IPS-20b (cell line): ENCODE measurements around the gene FCRLB.
A peak's percentile ranks its signal among the peaks of the same experiment; 100 is the strongest.
"Not testable (repeated sequence)": the region's sequence is repeated elsewhere in the genome, so short reads cannot be mapped to it uniquely, and the experiment has no call there.

ENCODE experiments used
- H3K27ac ChIP-seq: one replicate; pipeline ENCODE4 v1.5.1; 2013; ENCODE audit warnings: low read length
- H3K27me3 ChIP-seq: 2 replicates; pipeline ENCODE4 v1.6.1; 2013; ENCODE audit warnings: mild to moderate bottlenecking, low read length, inconsistent platforms; ENCODE audit not compliant: insufficient read depth
- H3K36me3 ChIP-seq: 2 replicates; pipeline ENCODE4 v1.6.1; 2013; ENCODE audit warnings: low read depth, mild to moderate bottlenecking, inconsistent platforms, low read length, moderate library complexity; ENCODE audit not compliant: insufficient read depth
- H3K4me1 ChIP-seq: 2 replicates; pipeline ENCODE4 v1.6.1; 2013; ENCODE audit warnings: mild to moderate bottlenecking, control low read depth, inconsistent platforms, low read length, moderate library complexity; ENCODE audit not compliant: insufficient read depth
- H3K4me3 ChIP-seq: 2 replicates; pipeline ENCODE4 v1.5.1; 2013; ENCODE audit warnings: mild to moderate bottlenecking, low read length, inconsistent platforms
- H3K9ac ChIP-seq: 2 replicates; pipeline ENCODE4 v1.6.1; 2013; ENCODE audit warnings: low read depth, mild to moderate bottlenecking, inconsistent platforms, low read length, moderate library complexity
- H3K9me3 ChIP-seq: 2 replicates; pipeline ENCODE4 v1.6.1; 2013; ENCODE audit warnings: mild to moderate bottlenecking, low read depth, low read length, inconsistent platforms; ENCODE audit not compliant: insufficient read depth

FCRLB gene

GRCh38 chr1:161749509-161750407, 28.4 kb downstream of the FCRLB start, which contains the start of gene DUSP12:
TSS of gene DUSP12 (plus strand) at chr1:161749786. CDS start at chr1:161749802, 16 bp downstream.
- H3K9ac ChIP-seq, result peak within 1 kb of the TSS; percentile 91
- no peaks in the 10 kb centered on the region; the same call in 1 of the 2 replicates for H3K27me3 ChIP-seq
- peaks cover 5% of the 10 kb centered on the region; the same call in 1 of the 2 replicates for H3K4me1 ChIP-seq
- H3K4me3 ChIP-seq, result peak within 1 kb of the TSS; percentile 84
- H3K9me3 ChIP-seq, result no peaks in the 10 kb centered on the region
- peaks cover 38% of the 10 kb centered on the region for H3K36me3 ChIP-seq
- peak within 1 kb of the TSS; percentile 59 for H3K27ac ChIP-seq

GRCh38 chr1:161763522-161764098, 42.3 kb downstream of the FCRLB start:
- H3K36me3 ChIP-seq, result peaks cover 2% of the 10 kb centered on the region
- no peaks in the 10 kb centered on the region for H3K9me3 ChIP-seq
- H3K27ac ChIP-seq, result no peak overlapping the region
- H3K27me3 ChIP-seq, result peaks cover 5% of the 10 kb centered on the region; the same call in 1 of the 2 replicates
- no peak overlapping the region for H3K9ac ChIP-seq
- no peak overlapping the region for H3K4me3 ChIP-seq
- H3K4me1 ChIP-seq, result no peaks in the 10 kb centered on the region

DNA sequence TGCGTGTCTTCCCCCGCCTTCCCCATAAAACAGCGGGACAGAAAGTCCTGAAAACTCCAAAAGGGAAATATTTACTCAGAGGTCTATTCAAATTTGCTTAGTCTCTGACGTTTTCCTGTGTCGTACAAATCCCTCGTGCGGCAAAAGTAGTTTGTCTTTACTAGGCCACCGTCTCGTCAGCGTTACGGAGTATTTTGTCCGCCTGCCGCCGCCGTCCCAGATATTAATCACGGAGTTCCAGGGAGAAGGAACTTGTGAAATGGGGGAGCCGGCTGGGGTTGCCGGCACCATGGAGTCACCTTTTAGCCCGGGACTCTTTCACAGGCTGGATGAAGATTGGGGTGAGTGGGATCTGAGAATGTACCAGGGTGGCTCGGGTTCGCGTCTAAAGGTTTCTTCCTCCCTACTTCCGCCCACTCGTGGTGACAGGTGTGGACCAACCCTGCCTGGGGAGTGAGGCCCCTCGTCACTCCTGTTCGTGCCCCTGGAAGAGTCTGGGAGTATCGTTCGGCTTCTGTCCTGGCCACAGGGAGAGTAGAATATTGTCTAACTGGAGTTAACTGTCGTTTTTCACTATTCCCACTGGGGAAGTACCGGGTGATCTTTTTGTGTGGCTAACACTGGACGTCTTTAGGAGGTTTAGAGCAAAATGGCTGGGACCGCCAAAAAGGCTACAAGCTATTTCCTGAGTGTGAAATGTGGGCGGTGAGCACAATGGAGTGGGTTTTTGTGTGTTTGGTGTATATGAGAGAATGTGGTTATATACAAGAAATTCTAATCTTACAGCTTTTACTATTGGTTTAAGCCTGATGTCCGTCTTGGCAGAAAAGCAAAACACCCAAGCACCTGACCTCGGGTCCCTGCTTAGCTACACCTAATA, 45.0 kb downstream of the FCRLB start, which contains the start of gene ATF6:
TSS of gene ATF6 (plus strand) at position 219 of the 880 bp plus-strand sequence. CDS start at position 260, 41 bp downstream.
- peak within 1 kb of the TSS; percentile 92 for H3K9ac ChIP-seq
- peaks cover 5% of the 10 kb centered on the region; the same call in 1 of the 2 replicates for H3K27me3 ChIP-seq
- H3K27ac ChIP-seq, result no peak within 1 kb of the TSS
- no peaks in the 10 kb centered on the region for H3K36me3 ChIP-seq
- no peaks in the 10 kb centered on the region for H3K9me3 ChIP-seq
- peak within 1 kb of the TSS; percentile 94 for H3K4me3 ChIP-seq
- H3K4me1 ChIP-seq, result no peaks in the 10 kb centered on the region

GRCh38 chr1:161768461-161768860, 47.1 kb downstream of the FCRLB start:
- Histone ChIP-seq H3K27ac (no peak overlapping the region), H3K4me3 (no peak overlapping the region), H3K9me3 (no peaks in the 10 kb centered on the region), H3K4me1 (no peaks in the 10 kb centered on the region), H3K9ac (no peak overlapping the region), H3K36me3 (no peaks in the 10 kb centered on the region), H3K27me3 (peaks cover 5% of the 10 kb centered on the region; the same call in 1 of the 2 replicates)

- Histone ChIP-seq H3K9me3 (no peaks in the 10 kb centered on the region), H3K27me3 (peaks cover 5% of the 10 kb centered on the region; the same call in 1 of the 2 replicates), H3K27ac (no peak overlapping the region), H3K4me1 (no peaks in the 10 kb centered on the region), H3K9ac (no peak overlapping the region), H3K36me3 (no peaks in the 10 kb centered on the region), H3K4me3 (no peak overlapping the region)
Measured at GRCh38 chr1:161768986-161769672, 47.8 kb downstream of the FCRLB start.

DNA sequence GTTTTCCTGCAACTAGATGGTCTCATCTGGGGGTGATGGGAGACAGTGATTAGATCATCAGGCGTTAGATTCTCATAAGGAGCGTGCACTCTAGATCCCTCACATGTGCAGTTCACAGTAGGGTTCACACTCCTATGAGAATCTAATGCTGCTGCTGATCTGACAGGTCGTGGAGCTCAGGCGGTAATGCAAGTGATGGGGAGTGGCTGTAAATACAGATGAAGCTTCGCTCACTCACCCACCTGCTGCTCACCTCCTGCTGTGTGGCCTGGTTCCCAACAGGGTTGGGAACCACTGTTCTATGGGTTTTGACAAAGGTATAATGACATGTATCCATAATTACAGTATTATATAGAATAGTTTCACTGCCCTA, 48.3 kb downstream of the FCRLB start:
- H3K4me1 ChIP-seq, H3K36me3 ChIP-seq, H3K9ac ChIP-seq, H3K27ac ChIP-seq, H3K9me3 ChIP-seq, H3K4me3 ChIP-seq, H3K27me3 ChIP-seq: not testable (repeated sequence)

- Histone ChIP-seq H3K4me1 (no peaks in the 10 kb centered on the region), H3K9ac (no peak overlapping the region), H3K27ac (no peak overlapping the region), H3K36me3 (no peaks in the 10 kb centered on the region), H3K9me3 (no peaks in the 10 kb centered on the region), H3K4me3 (no peak overlapping the region), H3K27me3 (peaks cover 5% of the 10 kb centered on the region; the same call in 1 of the 2 replicates)
Measured at GRCh38 chr1:161770250-161770649, 48.9 kb downstream of the FCRLB start.

DNA sequence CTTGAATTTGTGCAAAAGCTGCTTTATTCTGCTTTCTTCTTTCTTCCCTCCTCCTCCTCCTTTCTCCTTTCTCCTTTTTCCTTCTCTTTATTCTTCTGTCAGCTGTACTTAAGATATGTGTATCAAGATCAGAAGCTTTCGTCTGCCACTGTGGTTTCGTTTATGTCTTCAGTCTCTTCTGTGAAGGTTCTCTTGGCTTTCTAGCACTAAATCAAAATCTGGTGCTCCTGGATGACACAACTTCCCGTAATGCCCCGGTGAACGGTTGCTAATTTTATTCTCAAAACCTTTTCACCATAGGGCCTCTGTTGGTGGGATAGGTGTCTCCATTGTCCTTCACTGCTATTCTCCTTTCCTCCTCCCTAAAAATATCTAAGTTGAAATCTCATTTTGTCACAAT, 49.8 kb downstream of the FCRLB start:
- Histone ChIP-seq H3K27me3 (peaks cover 5% of the 10 kb centered on the region; the same call in 1 of the 2 replicates), H3K9ac (no peak overlapping the region), H3K4me3 (no peak overlapping the region), H3K27ac (no peak overlapping the region), H3K4me1 (no peaks in the 10 kb centered on the region), H3K36me3 (no peaks in the 10 kb centered on the region), H3K9me3 (no peaks in the 10 kb centered on the region)

DNA sequence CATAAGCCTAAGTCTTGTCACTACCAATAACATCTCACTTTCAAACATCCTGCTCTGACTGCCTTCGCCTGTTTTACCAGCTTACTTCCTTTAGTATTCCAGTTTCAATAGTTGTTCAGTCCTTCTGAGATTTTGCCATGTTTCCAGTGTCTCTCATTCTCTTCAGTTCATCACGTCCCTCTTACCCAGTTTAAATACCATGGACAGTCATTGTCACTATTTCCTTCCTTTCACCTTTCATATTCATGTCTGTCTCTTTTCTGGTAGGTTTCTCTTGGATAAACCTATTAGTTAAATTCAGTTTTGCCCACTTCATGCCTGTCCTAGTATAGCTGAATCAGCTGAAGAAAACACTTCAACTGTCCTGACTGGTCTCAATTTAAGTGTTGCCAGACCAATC, 50.6 kb downstream of the FCRLB start:
- no peaks in the 10 kb centered on the region for H3K9me3 ChIP-seq
- H3K4me1 ChIP-seq, result no peaks in the 10 kb centered on the region
- no peaks in the 10 kb centered on the region for H3K36me3 ChIP-seq
- H3K27ac ChIP-seq, result no peak overlapping the region
- H3K4me3 ChIP-seq, result no peak overlapping the region
- H3K9ac ChIP-seq, result no peak overlapping the region
- no peaks in the 10 kb centered on the region for H3K27me3 ChIP-seq

- H3K27me3 ChIP-seq, result no peaks in the 10 kb centered on the region
- H3K27ac ChIP-seq, result no peak overlapping the region
- no peaks in the 10 kb centered on the region for H3K4me1 ChIP-seq
- no peaks in the 10 kb centered on the region for H3K9me3 ChIP-seq
- H3K9ac ChIP-seq, result no peak overlapping the region
- no peak overlapping the region for H3K4me3 ChIP-seq
- H3K36me3 ChIP-seq, result no peaks in the 10 kb centered on the region
Measured at GRCh38 chr1:161772397-161772796, 51.1 kb downstream of the FCRLB start.

- H3K9me3 ChIP-seq, result no peaks in the 10 kb centered on the region
- no peaks in the 10 kb centered on the region for H3K4me1 ChIP-seq
- H3K4me3 ChIP-seq, result no peak overlapping the region
- no peak overlapping the region for H3K27ac ChIP-seq
- H3K27me3 ChIP-seq, result no peaks in the 10 kb centered on the region
- no peaks in the 10 kb centered on the region for H3K36me3 ChIP-seq
- H3K9ac ChIP-seq, result no peak overlapping the region
Measured at GRCh38 chr1:161773791-161774190, 52.4 kb downstream of the FCRLB start.
